ENCODE data around the gene MEGF8. TPM values are rescaled to one million over a fixed set of nuclear protein-coding genes. Genes with fewer than 3 reads are reported as not detected.
A peak's percentile ranks its signal among the peaks of the same experiment; 100 is the strongest.

MEGF8 gene
- total and polyA plus RNA-seq, 2 of the 8 experiments (the other 6 are each of a cell fraction or from before 2014, with no cell fraction given) = 13.0 to 23.7 TPM

DNA sequence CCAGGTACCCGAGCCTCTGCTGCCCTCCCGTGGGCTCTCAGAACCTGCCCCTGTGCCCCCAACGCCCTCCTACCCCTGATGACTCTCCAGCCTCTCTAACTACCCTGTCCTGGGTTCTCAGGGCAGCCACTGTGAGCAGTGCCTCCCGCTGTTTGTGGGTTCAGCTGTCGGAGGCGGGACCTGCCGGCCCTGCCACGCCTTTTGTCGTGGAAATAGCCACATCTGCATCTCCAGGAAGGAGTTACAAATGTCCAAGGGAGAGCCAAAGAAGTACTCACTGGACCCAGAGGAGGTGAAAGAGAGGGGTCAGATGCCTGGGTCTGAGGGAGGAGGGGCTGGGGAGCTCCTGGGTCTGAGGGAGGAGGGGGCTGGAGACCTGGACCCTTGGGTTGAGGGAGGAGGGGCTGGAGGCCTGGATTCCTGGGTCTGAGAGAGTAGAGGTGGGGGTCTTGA is 44.7 kb downstream of the MEGF8 start (continued):
- TF ChIP-seq BACH1 (IDR thresholded peaks at IDR 0.05; ENCODE audit: low read length) (peak; percentile 75; the same call in 1 of the 2 replicates), SUZ12 (IDR thresholded peaks at IDR 0.05; ENCODE audit: low read length) (no peak), SIX5 (IDR thresholded peaks at IDR 0.05; ENCODE audit: low read depth, low read length) (no peak), RBBP5 (IDR thresholded peaks at IDR 0.05; ENCODE audit: borderline replicate concordance, low read depth, low read length) (no peak), TEAD4 (IDR thresholded peaks at IDR 0.05; ENCODE audit: low read depth, low read length) (no peak), FOSL1 (IDR thresholded peaks at IDR 0.05; ENCODE audit: insufficient read depth, low read depth, low read length) (0 out of 2 replicates have a peak, but pooled peaks have one; percentile 73), RAD21 (IDR thresholded peaks at IDR 0.05 in 1 of 2, conservative IDR thresholded peaks at IDR 0.05 in 1 of 2; ENCODE audit: low read depth in 2 of 2, low read length in 2 of 2) (peak; percentile 61 to 64), CTCF (IDR thresholded peaks at IDR 0.05; ENCODE audit: control extremely low read depth in 1 of 3, insufficient read depth in 1 of 3, low read depth in 1 of 3, low read length in 3 of 3) (peak; percentile 60 to 65 (median 62)), RFX5 (IDR thresholded peaks at IDR 0.05; ENCODE audit: borderline replicate concordance, low read depth, low read length) (no peak), TAF7 (optimal IDR thresholded peaks at IDR 0.05; ENCODE audit: borderline replicate concordance, low read depth, low read length) (peak; percentile 58), HDAC2 (IDR thresholded peaks at IDR 0.05; ENCODE audit: borderline replicate concordance in 1 of 2, low read depth in 2 of 2, low read length in 2 of 2) (peak; percentile 92 to 95; a peak in 1 of 4 replicates), POLR2A (IDR thresholded peaks at IDR 0.05; ENCODE audit: control extremely low read depth in 1 of 2, low read depth in 2 of 2, low read length in 2 of 2) (peak in 1 of 2 experiments; percentile 46; a peak in 1 of 3 replicates), EGR1 (IDR thresholded peaks at IDR 0.05; ENCODE audit: borderline replicate concordance, low read depth, low read length) (no peak)
- TF ChIP-seq, protein P1, sequence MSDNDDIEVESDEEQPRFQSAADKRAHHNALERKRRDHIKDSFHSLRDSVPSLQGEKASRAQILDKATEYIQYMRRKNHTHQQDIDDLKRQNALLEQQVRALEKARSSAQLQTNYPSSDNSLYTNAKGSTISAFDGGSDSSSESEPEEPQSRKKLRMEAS (IDR thresholded peaks at IDR 0.05) = 0 out of 2 replicates have a peak, but pooled peaks have one; percentile 7
- TF ChIP-seq, protein P2, sequence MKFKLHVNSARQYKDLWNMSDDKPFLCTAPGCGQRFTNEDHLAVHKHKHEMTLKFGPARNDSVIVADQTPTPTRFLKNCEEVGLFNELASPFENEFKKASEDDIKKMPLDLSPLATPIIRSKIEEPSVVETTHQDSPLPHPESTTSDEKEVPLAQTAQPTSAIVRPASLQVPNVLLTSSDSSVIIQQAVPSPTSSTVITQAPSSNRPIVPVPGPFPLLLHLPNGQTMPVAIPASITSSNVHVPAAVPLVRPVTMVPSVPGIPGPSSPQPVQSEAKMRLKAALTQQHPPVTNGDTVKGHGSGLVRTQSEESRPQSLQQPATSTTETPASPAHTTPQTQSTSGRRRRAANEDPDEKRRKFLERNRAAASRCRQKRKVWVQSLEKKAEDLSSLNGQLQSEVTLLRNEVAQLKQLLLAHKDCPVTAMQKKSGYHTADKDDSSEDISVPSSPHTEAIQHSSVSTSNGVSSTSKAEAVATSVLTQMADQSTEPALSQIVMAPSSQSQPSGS (IDR thresholded peaks at IDR 0.05; ENCODE audit: low read length) = peak; percentile 68; the same call in 1 of the 2 replicates
